ENCODE data around the gene METTL21A.

The METTL21A gene

DNA sequence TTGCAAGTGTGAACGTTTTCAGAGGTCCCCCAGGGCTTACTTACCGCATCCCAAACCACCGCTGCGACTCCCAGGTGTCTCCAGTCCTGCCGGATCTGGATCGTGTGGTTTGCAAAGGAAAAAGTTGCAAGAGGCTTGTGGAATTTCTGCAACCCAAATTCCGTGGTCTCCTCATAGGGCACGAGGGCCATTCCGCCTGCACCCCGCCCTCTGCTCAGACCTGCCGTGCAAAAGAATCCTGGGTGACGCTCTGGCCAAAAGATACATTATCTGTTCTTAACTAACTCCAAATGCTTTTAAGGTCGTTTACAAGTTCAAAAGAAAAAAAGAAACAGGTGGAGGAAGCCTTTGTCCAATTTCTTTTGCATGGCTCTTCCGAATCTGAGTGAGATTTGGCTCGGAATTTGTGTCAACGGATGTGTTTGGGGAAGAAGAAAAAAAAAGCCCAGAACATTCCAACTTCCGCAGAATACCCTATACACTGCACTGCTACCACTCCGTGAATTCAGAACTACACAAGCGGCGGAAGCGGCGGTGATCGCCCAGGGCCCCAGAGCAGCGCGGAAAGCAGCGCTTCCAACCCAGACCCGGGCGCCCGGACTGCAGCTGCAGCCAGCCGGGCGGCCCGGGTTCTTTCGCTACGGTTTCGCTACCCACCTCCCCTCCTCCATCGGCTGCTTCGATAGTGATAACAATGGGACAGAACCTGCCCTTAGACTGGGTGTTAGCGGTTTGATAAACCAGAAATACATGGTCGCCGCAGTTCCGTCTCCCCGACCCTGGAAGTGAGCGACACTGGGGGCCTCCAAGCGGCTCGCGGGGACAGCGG, 795 bp downstream of the METTL21A start:
- peak; percentile 72 for DNase-seq (ENCODE audit: low spot score)

DNA sequence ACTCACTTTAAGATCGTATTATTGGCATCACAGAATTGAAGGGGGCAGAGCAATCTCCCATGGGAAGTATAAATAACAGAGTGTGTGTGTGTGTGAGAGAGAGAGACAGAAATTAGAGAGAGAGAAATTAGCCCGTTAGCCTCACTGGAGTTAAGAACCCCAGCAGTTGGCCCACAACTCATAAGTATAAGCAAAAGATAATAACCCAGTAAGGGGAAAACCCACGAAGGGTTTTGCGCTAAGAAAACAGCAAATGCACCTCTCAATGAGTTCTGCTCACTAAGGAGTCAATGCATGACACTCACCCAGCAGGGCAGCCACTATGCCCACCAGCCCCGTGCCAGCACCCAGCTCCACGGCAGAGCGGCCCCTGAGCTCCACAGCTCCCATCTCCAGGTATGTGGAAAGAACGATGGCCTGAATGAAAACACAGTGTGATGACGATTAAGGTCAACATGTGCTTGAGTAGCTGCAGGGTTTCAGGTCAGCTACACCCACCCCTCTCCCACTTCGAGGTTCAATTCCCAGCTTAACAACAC, 3.6 kb downstream of the METTL21A start:
- no peak for DNase-seq (ENCODE audit: low spot score)

DNA sequence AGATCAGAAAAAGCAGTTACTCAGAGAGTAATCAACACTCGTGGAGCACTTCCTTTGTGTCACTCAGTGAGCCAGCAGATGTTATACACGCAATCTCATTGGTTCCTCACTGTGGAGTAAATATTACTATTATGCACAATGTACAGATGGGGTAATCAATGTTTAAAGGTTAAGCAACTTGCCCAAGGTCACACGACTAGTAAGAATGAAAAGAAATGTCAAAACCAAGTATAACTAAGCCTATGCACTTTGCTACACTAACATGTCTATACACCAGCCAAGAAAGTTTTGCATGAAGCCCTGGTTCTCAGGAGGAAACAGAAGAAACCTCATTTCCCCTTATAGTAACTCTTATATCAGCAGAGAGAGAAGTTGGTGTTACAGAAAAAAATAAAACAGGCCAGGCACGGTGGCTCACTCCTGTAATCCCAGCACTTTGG, 5.4 kb downstream of the METTL21A start:
- no peak for DNase-seq (ENCODE audit: low spot score)

DNA sequence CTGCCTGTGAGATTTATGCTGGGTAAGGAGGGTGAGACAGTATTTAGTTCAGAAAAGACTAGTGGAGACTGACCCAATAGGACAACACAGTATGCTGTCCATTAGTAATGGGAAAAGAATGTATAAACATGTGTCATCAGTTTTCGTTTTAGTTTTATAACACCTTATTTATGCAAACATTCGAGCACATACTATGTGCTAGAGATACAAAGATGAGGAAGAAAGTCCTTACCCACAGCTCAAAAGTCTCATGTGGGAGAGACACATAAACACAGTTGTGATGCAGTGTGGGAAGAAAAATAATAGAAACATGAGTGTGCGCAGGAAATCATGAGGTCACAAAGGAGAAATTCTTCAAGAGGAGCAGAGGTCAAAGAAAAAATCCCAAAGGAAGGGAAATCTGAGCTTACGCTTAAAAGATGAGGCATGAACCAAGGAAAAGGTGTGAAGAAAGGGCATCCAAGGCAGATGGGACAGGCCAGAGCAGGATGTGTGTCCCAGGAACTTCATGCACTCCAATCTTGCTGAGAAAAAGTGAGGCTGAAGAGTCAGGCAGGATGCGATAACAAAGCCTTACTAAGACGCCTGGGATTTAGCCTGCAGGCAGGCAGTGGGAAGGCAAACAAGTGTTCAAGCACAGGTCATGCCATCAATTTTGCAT, 8.1 kb downstream of the METTL21A start:
- peak; percentile 75 for DNase-seq (ENCODE audit: low spot score)

DNA sequence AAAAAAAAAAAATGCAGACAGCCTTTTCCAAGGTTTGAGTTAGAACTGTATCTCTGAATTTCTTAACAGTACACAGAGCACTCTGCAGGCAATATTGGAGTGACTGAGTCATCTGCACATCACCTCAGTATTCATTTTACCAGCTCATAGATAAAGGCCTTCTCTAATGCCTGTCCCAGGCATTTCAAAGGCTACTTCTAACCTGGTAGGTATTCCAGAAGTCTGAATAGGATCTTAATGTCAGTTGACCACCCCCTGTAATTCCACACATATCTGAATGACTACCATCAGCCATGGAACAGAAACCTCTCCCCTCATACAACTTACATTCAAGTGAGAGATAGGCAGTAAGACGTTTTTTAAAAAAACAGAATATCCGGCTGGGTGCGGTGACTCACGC, 9.0 kb downstream of the METTL21A start:
- peak; percentile 52 for DNase-seq (ENCODE audit: low spot score)

DNA sequence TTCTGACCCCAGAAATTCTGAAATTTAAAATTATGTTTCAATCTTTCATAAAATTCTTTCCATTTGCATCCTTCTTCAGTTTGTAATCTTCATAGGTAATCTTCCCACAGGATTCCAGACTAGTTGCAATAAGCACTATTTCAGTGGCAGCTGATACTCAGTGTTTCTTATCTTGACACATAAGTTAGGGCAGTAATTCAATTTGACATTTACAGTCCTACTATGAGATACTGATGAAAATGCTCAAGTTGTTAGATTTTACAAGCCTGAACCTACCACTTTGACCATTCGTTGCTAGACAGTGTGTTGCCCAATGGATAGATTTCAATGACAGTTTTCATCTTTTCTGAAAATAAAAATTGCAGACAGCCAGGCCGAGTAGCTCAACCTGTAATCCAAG, 10.4 kb downstream of the METTL21A start:
- DNase-seq (ENCODE audit: low spot score): no peak

DNA sequence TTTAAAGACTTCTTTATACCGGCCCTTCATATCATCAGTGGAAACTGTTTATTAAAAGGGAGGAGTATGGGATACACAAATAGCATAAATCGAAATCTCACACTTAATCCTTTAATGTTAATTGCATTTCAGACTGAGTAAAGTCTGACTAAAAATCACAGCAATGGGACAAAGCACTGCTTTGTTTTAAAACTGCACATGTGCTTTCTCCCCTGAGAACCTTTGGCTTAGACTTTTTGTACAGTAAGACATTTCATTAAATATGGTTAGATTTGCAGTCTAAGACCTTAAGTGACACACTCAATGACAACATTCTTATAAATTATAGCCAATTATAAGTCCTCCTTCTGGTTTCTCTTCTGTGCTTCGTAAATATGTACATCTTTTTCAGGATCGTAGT, 12.5 kb downstream of the METTL21A start:
- no peak for DNase-seq (ENCODE audit: low spot score)

DNA sequence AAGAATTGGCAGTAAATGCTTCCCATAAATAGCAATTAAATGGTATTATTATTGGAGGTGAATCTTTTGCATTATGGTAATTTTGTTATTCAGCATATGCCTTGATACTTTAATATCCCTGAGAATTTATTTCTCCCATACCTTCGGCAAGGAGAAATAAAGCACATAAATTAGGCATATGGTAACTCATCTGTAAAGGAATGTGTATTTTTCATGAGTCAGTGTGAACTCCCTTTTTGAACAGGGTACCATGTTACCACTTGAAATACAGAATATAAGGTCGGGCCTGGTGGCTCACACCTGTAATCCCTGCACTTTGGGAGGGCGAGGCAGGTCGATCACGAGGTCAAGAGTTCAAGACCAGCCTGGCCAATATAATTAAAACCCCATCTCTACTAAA, 18.4 kb downstream of the METTL21A start:
- no peak for DNase-seq (ENCODE audit: low spot score)

DNA sequence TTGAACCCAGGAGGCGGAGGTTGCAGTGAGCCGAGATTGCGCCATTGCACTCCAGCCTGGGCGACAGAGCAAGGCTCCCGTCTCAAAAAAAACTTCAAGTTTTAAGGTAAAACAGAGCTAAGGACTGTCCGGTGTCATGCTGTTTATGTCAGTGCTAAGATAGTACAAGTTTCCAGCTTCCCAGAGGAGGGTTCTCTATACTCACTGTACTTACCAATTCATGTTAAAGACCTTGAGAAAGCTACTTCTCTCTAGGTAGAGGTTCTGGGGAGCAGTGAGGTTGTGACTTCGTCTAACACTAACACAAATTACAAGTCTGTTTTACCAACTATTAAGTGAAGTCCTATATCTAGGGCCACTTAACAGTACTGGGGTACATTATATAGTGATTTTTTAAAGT, 18.8 kb downstream of the METTL21A start:
- no peak for DNase-seq (ENCODE audit: low spot score)

DNA sequence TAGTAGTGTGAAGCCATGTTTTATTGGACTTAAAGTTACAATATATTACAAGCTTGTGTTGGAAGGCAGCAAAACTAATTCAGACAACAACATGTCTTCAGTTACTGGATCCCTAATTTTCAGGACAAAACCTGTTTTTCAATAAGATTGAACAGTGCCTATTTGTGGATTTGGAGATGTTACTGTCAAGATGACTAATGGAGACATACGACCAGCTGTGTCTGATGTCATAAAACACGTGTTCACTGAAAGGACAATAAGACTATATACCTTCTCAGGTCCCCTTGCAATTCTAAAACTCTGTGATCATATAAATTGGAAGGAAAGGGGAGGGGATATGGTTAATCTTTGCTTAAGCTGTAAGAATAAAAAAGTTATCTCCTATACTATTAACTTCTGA, 21.7 kb downstream of the METTL21A start:
- DNase-seq (ENCODE audit: low spot score): no peak

DNA sequence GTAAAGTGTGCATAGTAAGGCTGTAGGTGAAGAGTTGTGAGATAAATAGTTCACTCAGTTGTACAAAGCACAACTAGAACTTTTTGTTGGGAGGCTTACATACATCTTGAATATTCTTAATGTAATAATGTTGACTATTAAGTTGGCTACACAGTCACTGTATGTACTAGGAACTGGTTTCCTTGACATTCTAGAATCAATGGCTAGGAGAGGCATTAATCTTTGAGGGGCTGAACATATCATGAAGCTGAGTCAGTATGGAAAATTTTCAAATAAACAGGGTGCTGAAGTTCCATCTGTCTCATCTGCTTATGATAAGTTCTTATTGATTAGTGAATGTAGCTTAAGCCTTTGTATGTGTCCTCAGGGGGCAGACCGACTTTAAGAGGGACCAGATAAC, 23.4 kb downstream of the METTL21A start:
- DNase-seq (ENCODE audit: low spot score): no peak

DNA sequence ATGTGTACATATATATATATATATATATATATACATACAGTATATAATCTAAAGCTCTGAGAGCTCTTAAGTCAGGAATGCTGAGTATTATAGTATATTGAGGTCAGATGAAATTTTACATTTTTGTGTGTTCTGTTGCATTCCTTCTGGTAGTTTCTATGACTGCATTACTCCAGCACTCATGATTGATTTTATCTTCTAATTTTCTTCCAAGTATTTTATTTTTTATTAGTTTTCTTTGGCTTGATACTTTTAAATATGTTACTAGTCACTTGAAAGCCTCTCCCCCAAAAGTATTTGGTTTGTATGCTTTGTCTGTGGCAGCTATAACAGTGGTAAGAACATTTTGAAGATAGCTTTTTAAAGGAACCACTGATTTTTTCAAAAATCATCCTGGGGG, 25.0 kb downstream of the METTL21A start:
- DNase-seq (ENCODE audit: low spot score): no peak

DNA sequence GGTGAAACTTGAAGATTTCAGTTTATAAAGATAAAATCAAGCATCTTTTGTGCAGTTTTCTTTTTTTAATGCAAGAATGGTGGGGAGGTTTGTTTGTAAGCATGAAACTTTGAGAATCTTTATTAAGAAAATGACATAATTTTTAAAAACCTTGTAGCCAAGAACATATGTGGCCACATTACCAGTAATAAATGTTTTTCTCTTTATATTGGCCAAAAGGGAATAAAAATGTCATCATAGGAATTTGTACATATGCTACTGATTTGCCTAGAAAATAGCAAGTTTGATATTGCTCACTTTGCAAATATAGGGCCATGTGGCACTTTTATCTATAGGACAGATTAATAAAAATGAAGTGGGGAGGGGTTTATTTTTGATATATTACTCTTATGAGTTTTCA, 25.6 kb downstream of the METTL21A start:
- DNase-seq (ENCODE audit: low spot score): no peak

DNA sequence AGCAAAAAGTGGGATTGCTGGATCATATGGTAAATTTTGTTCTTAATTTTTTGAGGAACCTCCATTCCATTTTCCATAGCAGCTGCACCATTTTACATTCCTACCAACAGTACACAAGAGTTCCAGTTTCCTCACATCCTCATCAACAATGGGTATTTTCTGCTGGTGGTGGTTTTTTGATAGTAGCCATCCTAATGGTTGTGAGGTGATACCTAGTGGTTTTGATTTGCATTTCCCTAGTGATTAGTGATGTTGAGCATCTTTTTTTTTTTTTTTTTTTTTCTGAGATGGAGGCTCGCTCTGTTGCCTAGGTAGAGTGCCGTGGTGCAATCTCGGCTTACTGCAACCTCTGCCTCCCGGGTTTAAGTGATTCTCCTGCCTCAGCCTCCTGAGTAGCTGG, 30.5 kb downstream of the METTL21A start:
- no peak for DNase-seq (ENCODE audit: low spot score)

DNA sequence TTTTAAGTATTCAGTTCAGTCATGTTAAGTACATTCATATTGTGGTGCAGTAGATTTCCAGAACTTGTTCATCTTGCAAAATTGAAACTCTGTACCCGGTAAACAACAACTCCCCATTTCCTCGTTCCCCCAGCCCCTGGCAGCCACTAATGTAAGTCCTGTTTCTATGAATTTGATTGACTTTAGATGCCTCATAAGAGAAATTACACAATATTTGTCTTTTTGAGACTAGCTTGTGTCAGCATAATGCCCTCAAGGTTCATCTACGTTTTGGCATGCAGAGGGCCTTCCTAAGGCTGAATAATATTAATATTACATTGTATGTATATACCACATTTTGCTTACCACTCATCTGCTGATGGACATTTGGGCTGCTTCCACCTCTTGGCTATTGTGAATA, 30.9 kb downstream of the METTL21A start:
- DNase-seq (ENCODE audit: low spot score): no peak

DNA sequence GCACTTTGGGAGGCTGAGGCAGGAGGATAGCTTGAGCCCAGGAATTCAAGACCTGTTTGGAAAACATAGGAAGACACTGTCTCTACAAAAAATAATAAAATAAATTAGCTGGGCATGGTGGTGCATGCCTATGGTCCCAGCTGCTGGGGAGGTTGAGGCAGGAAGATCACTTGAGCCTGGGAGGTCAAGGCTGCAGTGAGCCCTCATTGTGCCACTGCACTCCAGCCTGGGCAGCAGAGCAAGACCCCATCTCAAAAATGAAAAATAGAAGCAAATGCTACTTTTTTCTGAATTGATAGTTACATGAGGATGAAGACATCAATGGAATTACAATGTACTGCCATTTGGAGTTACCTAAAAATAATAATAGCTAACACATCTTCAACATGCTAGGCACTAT, 31.9 kb downstream of the METTL21A start:
- DNase-seq (ENCODE audit: low spot score): no peak

DNA sequence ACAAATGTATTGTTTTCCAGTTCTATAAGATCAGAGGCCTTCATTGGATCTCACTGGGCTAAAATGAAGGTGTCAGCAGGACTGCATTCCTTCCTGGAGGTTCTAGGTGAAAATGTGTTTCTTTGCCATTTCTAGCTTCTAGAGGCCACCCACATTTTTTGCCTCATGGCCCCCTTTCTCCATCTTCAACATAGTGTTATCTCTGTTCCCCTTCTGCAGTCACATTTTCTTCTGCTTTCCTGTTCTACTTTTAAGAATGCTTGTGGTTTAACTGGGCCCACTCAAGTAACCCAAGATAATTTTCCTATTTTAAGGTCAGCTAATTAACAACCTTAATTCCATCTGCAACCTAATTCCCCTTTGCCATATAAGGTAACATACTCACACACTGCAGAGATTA, 36.1 kb downstream of the METTL21A start:
- no peak for DNase-seq (ENCODE audit: low spot score)

DNA sequence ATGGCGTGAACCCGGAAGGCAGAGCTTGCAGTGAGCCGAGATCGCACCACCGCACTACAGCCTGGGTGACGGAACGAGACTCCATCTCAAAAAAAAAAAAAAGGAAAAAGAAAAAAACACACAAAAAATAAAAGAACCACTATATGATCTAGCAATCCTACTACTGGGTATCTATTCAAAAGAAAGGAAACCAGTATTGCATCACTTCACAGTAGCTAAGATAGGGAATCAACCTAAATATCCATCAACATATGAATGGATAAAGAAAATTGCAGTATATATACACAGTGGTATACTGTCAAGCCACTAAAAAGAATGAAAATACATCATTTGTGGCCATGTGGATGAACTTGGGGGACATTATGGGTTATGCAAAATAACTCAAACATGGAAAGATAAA, 37.9 kb downstream of the METTL21A start:
- no peak for DNase-seq (ENCODE audit: low spot score)

DNA sequence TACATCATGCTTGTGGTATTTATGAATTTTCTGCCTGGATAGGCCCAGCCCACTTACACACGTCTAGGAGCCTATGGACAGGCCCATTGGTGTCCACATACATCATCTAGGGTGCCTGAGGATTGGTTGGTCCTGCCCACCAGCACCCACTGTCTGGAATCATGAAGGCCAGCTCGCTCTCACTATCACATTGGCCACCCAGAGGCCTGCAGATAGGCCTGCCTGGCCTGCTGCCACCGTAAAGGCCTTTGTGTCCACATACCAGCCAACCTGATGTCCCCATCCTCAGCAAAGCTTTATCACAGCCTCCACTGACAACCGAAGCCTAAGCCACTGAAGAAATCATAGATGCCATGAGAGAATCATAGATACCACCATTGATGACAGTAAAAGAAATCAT, 40.2 kb downstream of the METTL21A start:
- DNase-seq (ENCODE audit: low spot score): no peak

DNA sequence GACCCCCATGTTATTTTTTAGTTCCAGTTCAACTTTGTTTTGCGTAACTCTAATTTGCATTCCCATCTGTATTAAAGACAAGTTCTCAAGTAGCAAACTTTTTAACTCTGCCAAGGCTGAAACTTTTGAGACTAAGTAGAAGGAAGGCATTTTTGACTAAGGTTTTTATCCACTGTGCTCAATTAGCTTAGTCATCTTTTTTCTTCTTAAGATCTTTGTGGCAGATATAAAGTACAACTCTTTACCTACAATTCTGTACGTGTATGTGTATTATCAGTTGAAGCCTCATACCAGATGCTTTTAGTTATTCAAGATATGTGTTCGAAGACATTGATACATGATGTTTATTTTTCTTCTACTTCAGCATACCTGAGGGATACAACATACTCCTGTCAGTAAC, 53.8 kb downstream of the METTL21A start:
- no peak for DNase-seq (ENCODE audit: low spot score)

DNA sequence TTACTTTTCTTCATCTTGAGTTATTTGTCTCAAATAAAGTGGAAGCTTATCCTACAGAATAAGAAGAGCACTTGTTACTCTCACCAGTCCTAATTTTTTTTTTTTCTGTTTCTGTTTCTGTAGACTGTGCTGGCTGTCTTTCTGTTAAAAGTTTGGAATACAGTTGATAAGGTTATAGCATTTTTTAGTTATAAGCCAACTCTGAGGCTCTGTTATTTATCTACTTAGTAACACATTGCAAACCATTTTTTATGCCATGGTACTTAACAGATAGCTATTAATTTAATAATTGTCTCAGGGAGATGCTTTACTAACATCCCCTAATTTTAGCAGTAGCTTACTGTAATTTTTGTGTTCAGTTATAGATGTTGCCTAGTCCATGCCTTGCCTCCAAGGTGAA, 57.5 kb downstream of the METTL21A start:
- no peak for DNase-seq (ENCODE audit: low spot score)

DNA sequence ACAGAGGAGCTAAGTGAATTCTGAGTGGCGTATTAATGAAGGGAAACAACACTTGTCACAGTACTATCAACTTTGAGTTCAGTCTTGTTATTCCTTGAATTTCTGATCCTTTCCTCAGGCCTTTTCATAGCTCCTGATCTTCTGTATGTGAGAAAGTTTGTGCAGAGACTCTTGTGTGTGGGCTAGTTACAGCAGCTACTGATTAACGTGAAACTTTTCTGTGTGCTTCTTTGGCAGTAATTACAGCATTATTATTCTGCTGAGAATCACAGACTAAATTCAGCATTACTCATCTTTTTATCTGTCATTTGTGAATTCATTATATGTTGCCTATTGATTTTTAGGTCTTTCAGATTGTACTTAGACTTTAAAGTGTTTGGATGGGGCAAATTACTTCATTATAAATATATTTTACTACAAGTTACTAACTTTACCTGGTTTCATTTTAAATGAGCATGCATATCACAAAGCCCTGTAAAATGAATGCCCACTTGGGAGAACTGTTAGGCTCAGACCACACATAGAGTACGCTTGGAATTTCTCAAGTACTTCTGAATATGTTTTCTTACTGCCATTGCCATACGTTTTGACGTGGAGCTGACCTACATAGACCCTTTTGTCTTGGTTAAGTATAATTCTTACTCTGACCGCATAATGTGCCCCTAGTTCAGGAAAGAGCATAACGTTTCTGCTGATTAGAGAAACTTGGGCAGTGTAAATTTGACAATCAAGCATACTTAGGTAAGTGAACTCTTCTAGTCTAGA, 59.3 kb downstream of the METTL21A start:
- no peak for DNase-seq (ENCODE audit: low spot score)

Data from RKO (cell line).